HepG2 (cell line): ENCODE data around the gene MED25. TPM values are rescaled to one million over a fixed set of nuclear protein-coding genes. Genes with fewer than 3 reads are reported as not detected.

Experiments used
- AHR ChIP-seq: IDR thresholded peaks from 2 replicates; pipeline ENCODE4 v1.6.1; 2018; ENCODE audit warnings: missing genetic modification reagents, missing compliant biosample characterization
- ARID5B ChIP-seq: IDR thresholded peaks from 2 replicates; pipeline ENCODE4 v1.4.0; 2020; ENCODE audit warnings: mild to moderate bottlenecking, missing genetic modification reagents
- DMTF1 ChIP-seq: sonication (generic); formaldehyde crosslinking; IDR thresholded peaks from 2 replicates; pipeline ENCODE4 v1.4.0; 2020; ENCODE audit warnings: mild to moderate bottlenecking, missing genetic modification reagents
- FOXP4 ChIP-seq: sonication (generic); formaldehyde crosslinking; IDR thresholded peaks from 2 replicates; pipeline ENCODE4 v1.4.0; 2020; ENCODE audit warnings: missing genetic modification reagents
- HNRNPUL1 ChIP-seq: fragments of 200-400 bp; formaldehyde crosslinking; IDR thresholded peaks from 2 replicates; pipeline ENCODE4 v1.6.1; 2017; ENCODE audit warnings: low read depth, mild to moderate bottlenecking, low read length, moderate library complexity
- HOXA3 ChIP-seq: sonication (generic); formaldehyde crosslinking; IDR thresholded peaks from 2 replicates; pipeline ENCODE4 v1.5.0; 2020; ENCODE audit warnings: missing genetic modification reagents
- JDP2 ChIP-seq: sonication (generic); formaldehyde crosslinking; IDR thresholded peaks from 2 replicates; pipeline ENCODE4 v1.8.1; 2022; ENCODE audit warnings: missing genetic modification reagents, borderline replicate concordance
- KLF13 ChIP-seq: sonication (generic); formaldehyde crosslinking; IDR thresholded peaks from 2 replicates; pipeline ENCODE4 v1.4.0; 2020; ENCODE audit warnings: mild to moderate bottlenecking, missing genetic modification reagents
- MATR3 ChIP-seq: sonication (generic); formaldehyde crosslinking; IDR thresholded peaks from 2 replicates; pipeline ENCODE4 v1.4.0; 2020; ENCODE audit warnings: missing genetic modification reagents
- MXD3 ChIP-seq: IDR thresholded peaks from 2 replicates; pipeline ENCODE4 v1.6.1; 2016; ENCODE audit warnings: mild to moderate bottlenecking, missing biosample characterization, missing genetic modification reagents
- ZBTB21 ChIP-seq: sonication (generic); formaldehyde crosslinking; IDR thresholded peaks from 2 replicates; pipeline ENCODE4 v1.4.0; 2020; ENCODE audit warnings: missing genetic modification reagents
- ZGPAT ChIP-seq: IDR thresholded peaks from 2 replicates; pipeline ENCODE4 v1.6.1; 2016; ENCODE audit warnings: mild to moderate bottlenecking
- ZKSCAN5 ChIP-seq: sonication (generic); formaldehyde crosslinking; IDR thresholded peaks from 2 replicates; pipeline ENCODE4 v1.5.1; 2020; ENCODE audit warnings: mild to moderate bottlenecking, missing genetic modification reagents
- ZMYM3 ChIP-seq: sonication (generic); formaldehyde crosslinking; IDR thresholded peaks from 2 replicates; pipeline ENCODE4 v1.5.1; 2020; ENCODE audit warnings: mild to moderate bottlenecking, missing genetic modification reagents
- ZNF670 ChIP-seq: sonication (generic); formaldehyde crosslinking; IDR thresholded peaks from 2 replicates; pipeline ENCODE4 v1.8.0; 2022; ENCODE audit warnings: mild to moderate bottlenecking, missing genetic modification reagents, borderline replicate concordance
- ZNF776 ChIP-seq: sonication (generic); formaldehyde crosslinking; IDR thresholded peaks from 2 replicates; pipeline ENCODE4 v1.4.0; 2020; ENCODE audit warnings: mild to moderate bottlenecking, missing genetic modification reagents
- ZNF782 ChIP-seq: sonication (generic); formaldehyde crosslinking; IDR thresholded peaks from 2 replicates; pipeline ENCODE4 v1.4.0; 2020; ENCODE audit warnings: missing genetic modification reagents, mild to moderate bottlenecking, borderline replicate concordance
- ZSCAN22 ChIP-seq: sonication (generic); formaldehyde crosslinking; IDR thresholded peaks from 2 replicates; pipeline ENCODE4 v1.4.0; 2020; ENCODE audit warnings: mild to moderate bottlenecking, missing genetic modification reagents
- ZSCAN29 ChIP-seq: sonication (generic); formaldehyde crosslinking; conservative IDR thresholded peaks from 2 replicates; pipeline ENCODE4 v1.4.0; 2020; ENCODE audit warnings: mild to moderate bottlenecking, missing genetic modification reagents
- polyA plus RNA-seq, 8 experiments: library from polyadenylated mRNA; depleted of rRNA in 3 of 8; stranded (reverse) in 7 of 8; unstranded in 1 of 8; fragments of >200 nt; fragmentation: Illumina TruSeq in 4 of 8; extraction: Trizol in 4 of 8; gene quantifications; 2 replicates each; pipeline versions ENCODE4 v1.2.1 to v1.2.3, GENCODE V29; 2011 to 2016; ENCODE audit warnings: low read depth in 4 of 8, missing spikeins in 1 of 8, mixed read lengths in 1 of 8; ENCODE audit not compliant: insufficient read depth in 1 of 8
- total RNA-seq, 5 experiments: library from RNA; depleted of rRNA; stranded (reverse); fragments of >200 nt; fragmentation: Illumina TruSeq; extraction: Trizol; gene quantifications; 2 replicates each; pipeline ENCODE4 v1.2.3, GENCODE V29; 2016; ENCODE audit warnings: low read depth in 1 of 5

Gene MED25
- total and polyA plus RNA-seq, 2 of the 13 experiments (the other 11 are each of a cell fraction or from before 2014, with no cell fraction given) = 11.1 to 15.1 TPM

- TF ChIP-seq ZGPAT (peak; percentile 52), ARID5B (CRISPR knock-in tag) (peak; percentile 40), ZSCAN29 (CRISPR knock-in tag) (0 out of 2 replicates have a peak, but pooled peaks have one; percentile 6), ZNF776 (peak; percentile 78; the same call in 1 of the 2 replicates), MATR3 (CRISPR knock-in tag) (no peak), ZMYM3 (CRISPR knock-in tag) (no peak), HOXA3 (CRISPR knock-in tag) (peak; percentile 14), FOXP4 (no peak), ZNF670 (no peak; the same call in 1 of the 2 replicates), HNRNPUL1 (no peak), ZKSCAN5 (no peak), ZBTB21 (0 out of 2 replicates have a peak, but pooled peaks have one; percentile 25), AHR (no peak), JDP2 (CRISPR knock-in tag) (no peak), MXD3 (peak; percentile 86), ZSCAN22 (no peak), ZNF782 (CRISPR knock-in tag) (peak; percentile 82), KLF13 (CRISPR knock-in tag) (peak; percentile 54; the same call in 1 of the 2 replicates), DMTF1 (CRISPR knock-in tag) (no peak)
These were observed 51.6 kb downstream of the MED25 start (continued) for GRCh38 chr19:49869484-49870308.
